Tibial nerve (tissue), 4 donors: ENCODE measurements around the gene TPK1. TPM values are rescaled to one million over a fixed set of nuclear protein-coding genes. Genes with fewer than 3 reads are reported as not detected.

Experiments
- DNase-seq, 2 donors: peaks; one replicate each; pipeline ENCODE4 v3.0.0-alpha.2; 2019; ENCODE audit warnings: low spot score in 2 of 2
- H3K27ac ChIP-seq, 4 donors: fragments of 200-600 bp; sonication (generic) in 3 of 4; one replicate each; pipeline ENCODE4 v1.5.1; 2017 to 2019; ENCODE audit warnings: mild to moderate bottlenecking in 1 of 4
- H3K27me3 ChIP-seq, 2 donors: fragments of 200-600 bp; sonication (generic) in 1 of 2; one replicate each; pipeline versions ENCODE4 v1.5.1 to v1.6.0; 2017 to 2019
- H3K36me3 ChIP-seq, 3 donors: fragments of 200-600 bp; sonication (generic); one replicate each; pipeline ENCODE4 v1.5.1; 2018 to 2019
- H3K4me1 ChIP-seq, 4 donors: fragments of 200-600 bp; sonication (generic) in 3 of 4; one replicate each; pipeline ENCODE4 v1.5.1; 2017 to 2019
- H3K4me3 ChIP-seq, 4 donors: fragments of 200-600 bp; sonication (generic) in 3 of 4; one replicate each; pipeline ENCODE4 v1.5.1; 2017 to 2019; ENCODE audit warnings: mild to moderate bottlenecking in 1 of 4, moderate library complexity in 1 of 4
- H3K9me3 ChIP-seq, 4 donors: fragments of 200-600 bp; sonication (generic) in 3 of 4; one replicate each; pipeline ENCODE4 v1.5.1; 2017 to 2019
- EP300 ChIP-seq, 2 donors: sonication (generic); formaldehyde crosslinking; IDR thresholded peaks; one replicate each; pipeline ENCODE4 v1.6.1; 2017; ENCODE audit warnings: antibody characterized with exemption in 2 of 2, mild to moderate bottlenecking in 1 of 2
- POLR2A ChIP-seq, 2 donors: fragments of 450-650 bp; IDR thresholded peaks; one replicate each; pipeline ENCODE4 v1.6.1; 2017; ENCODE audit warnings: antibody characterized with exemption in 2 of 2, mild to moderate bottlenecking in 2 of 2, moderate library complexity in 2 of 2
- WGBS, 2 donors: methylation state at CpG; one replicate each; pipeline ENCODE4 v1.1.5; 2018; 5-methylcytosine and 5-hydroxymethylcytosine counted together
- total RNA-seq, 4 donors: library from RNA; depleted of rRNA; stranded (reverse); fragments of >200 nt; gene quantifications; one replicate each; pipeline ENCODE4 v1.1.0, GENCODE V29; 2016
- TF ChIP-seq, protein P1 (sequence below), 5 experiments: fragments of 200-600 bp in 3 of 5; fragments of 450-650 bp in 2 of 5; sonication (generic) in 3 of 5; IDR thresholded peaks; one replicate each; pipeline ENCODE4 v1.5.1; 2016 to 2019; ENCODE audit warnings: antibody characterized with exemption in 5 of 5, mild to moderate bottlenecking in 3 of 5, moderate library complexity in 2 of 5

Gene TPK1
- total RNA-seq, 4 donors from 2014 or later: 4.5 to 18.8 (median 8.3) TPM

DNA sequence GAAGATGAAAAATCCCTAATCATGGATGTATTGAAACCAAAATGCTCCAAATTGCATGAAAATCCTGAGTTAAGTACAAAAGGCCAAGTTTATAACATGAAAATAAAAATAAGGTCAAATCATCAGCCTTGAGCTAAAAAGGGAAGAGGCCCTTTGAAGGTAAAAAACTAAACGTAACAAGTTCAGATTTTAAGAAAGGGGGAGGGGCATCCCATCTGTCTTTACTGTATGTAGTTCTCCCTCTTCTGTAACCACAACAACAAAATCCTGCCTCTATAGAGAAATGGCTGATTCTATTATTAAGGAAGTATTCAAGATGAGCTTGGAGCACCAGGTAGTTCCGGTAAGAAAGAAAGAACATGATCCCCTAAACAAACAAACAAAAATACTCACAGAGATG, 64.7 kb downstream of the TPK1 start:
- H3K4me1 ChIP-seq: no peaks in the 10 kb centered on the region
- no peak for TF ChIP-seq EP300 (IDR thresholded peaks at IDR 0.05)
- TF ChIP-seq POLR2A (IDR thresholded peaks at IDR 0.05): no peak
- TF ChIP-seq, protein P1, sequence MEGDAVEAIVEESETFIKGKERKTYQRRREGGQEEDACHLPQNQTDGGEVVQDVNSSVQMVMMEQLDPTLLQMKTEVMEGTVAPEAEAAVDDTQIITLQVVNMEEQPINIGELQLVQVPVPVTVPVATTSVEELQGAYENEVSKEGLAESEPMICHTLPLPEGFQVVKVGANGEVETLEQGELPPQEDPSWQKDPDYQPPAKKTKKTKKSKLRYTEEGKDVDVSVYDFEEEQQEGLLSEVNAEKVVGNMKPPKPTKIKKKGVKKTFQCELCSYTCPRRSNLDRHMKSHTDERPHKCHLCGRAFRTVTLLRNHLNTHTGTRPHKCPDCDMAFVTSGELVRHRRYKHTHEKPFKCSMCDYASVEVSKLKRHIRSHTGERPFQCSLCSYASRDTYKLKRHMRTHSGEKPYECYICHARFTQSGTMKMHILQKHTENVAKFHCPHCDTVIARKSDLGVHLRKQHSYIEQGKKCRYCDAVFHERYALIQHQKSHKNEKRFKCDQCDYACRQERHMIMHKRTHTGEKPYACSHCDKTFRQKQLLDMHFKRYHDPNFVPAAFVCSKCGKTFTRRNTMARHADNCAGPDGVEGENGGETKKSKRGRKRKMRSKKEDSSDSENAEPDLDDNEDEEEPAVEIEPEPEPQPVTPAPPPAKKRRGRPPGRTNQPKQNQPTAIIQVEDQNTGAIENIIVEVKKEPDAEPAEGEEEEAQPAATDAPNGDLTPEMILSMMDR (IDR thresholded peaks at IDR 0.05): no peak
- H3K27ac ChIP-seq: no peak overlapping the region
- no peaks in the 10 kb centered on the region for H3K36me3 ChIP-seq
- 49 to 61% methylated on average over 2 of the region's 2 CpGs for WGBS, 2 donors
- H3K27me3 ChIP-seq: no peaks in the 10 kb centered on the region
- no peak for DNase-seq
- no peak overlapping the region for H3K4me3 ChIP-seq
- H3K9me3 ChIP-seq: no peaks in the 10 kb centered on the region

DNA sequence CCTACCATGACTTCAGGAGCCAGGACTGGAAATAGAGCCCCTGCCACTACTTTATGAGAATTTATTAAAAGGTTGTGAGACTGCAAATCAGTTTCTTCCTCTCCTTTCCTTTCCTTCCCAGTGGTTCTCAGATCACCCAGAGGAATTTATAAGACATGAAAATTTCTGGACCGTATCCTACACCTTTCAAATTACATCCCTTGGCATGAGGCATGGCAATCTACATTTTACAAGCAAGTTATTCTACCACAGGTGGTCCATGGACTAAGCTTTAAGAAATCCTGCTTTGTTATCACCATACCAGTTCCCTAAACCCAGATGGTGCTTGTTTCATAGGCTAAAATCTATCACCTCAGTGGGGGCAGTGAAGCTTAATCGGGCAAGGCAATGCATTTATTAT, 66.5 kb downstream of the TPK1 start:
- DNase-seq: no peak
- no peaks in the 10 kb centered on the region for H3K9me3 ChIP-seq
- TF ChIP-seq EP300 (IDR thresholded peaks at IDR 0.05): no peak
- WGBS, 2 donors: 83 to 94% methylated on average over 2 of the region's 2 CpGs
- no peaks in the 10 kb centered on the region for H3K36me3 ChIP-seq
- H3K27me3 ChIP-seq: no peaks in the 10 kb centered on the region
- H3K4me3 ChIP-seq: no peak overlapping the region
- H3K4me1 ChIP-seq: no peaks in the 10 kb centered on the region
- no peak overlapping the region for H3K27ac ChIP-seq

DNA sequence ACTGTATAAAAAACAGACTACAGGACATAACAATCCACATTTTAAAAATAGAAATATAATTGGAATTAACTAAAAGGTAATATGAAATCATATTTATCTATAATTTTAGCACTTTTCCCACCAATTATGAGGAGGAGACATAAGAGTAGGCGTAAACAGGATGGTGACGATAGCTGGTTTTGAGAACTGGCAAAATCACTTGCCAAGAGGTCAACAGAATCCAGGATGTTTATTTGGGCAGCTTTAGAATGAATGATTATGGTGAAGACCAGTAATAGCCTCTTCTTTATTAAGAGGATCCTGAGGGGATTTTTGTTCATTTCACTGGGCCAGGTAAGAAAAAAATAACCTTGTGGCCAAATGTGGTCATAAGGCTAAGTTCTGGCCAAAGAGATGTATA, 67.2 kb downstream of the TPK1 start:
- Histone ChIP-seq H3K27me3 (no peaks in the 10 kb centered on the region), H3K36me3 (no peaks in the 10 kb centered on the region), H3K27ac (no peak overlapping the region), H3K9me3 (no peaks in the 10 kb centered on the region), H3K4me1 (no peaks in the 10 kb centered on the region), H3K4me3 (no peak overlapping the region)
- 79 to 85% methylated on average over 2 of the region's 2 CpGs for WGBS, 2 donors
- TF ChIP-seq POLR2A (IDR thresholded peaks at IDR 0.05) (no peak), EP300 (IDR thresholded peaks at IDR 0.05) (no peak)
- TF ChIP-seq, protein P1 (IDR thresholded peaks at IDR 0.05): no peak
- DNase-seq: no peak

DNA sequence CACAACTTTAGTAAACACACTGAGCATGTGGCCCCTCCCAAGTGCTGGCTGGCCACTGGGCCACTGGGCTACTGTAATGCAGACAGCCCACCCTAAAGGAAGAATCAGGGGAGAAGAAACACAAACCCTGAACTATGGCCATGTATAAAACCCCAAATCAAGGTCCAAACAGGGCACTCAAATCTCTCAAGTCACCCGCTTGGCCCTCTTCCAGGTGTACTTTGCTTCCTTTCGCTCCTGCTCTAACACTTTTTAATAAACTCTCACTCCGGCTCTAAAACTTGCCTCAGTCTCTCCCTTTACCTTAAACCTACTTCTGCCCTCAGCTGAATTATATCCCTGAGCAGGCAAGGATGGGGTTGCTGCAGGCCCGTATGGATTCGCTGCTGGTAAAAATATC, 72.6 kb downstream of the TPK1 start:
- H3K27ac ChIP-seq: no peak overlapping the region
- H3K36me3 ChIP-seq: peaks cover 0 to 13% (median 0%) of the 10 kb centered on the region in 3 donors
- no peak overlapping the region for H3K4me3 ChIP-seq
- H3K27me3 ChIP-seq: no peaks in the 10 kb centered on the region
- H3K4me1 ChIP-seq: no peaks in the 10 kb centered on the region
- WGBS, 2 donors: 85 to 96% methylated on average over 5 of the region's 5 CpGs
- no peaks in the 10 kb centered on the region for H3K9me3 ChIP-seq
- TF ChIP-seq POLR2A (IDR thresholded peaks at IDR 0.05): no peak
- TF ChIP-seq, protein P1 (IDR thresholded peaks at IDR 0.05): no peak
- DNase-seq: no peak

DNA sequence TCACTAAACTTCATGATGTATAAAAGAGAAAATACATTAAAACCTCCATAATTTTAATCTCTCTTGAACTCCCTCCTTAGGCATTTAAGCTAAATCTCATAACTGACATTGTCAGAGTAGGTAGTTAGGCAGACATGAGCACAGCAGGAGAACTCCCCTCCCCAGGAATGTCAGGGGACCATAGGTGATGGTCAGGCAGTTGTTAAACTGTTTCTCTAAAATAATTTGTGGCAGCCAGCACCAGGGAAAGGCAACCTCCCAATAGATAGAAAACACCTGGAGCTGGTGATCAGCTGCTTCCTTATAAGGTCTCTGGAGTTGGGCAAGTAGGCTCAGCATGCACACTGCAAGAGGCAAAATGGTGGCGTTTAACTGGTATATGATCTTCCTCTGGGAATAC, 73.0 kb downstream of the TPK1 start:
- no peak for DNase-seq
- Histone ChIP-seq H3K9me3 (no peaks in the 10 kb centered on the region), H3K4me3 (no peak overlapping the region), H3K27ac (no peak overlapping the region), H3K27me3 (no peaks in the 10 kb centered on the region), H3K36me3 (peaks cover 0 to 13% (median 0%) of the 10 kb centered on the region in 3 donors), H3K4me1 (no peaks in the 10 kb centered on the region)
- no peak for TF ChIP-seq EP300 (IDR thresholded peaks at IDR 0.05)
- TF ChIP-seq, protein P1 (IDR thresholded peaks at IDR 0.05): no peak
- TF ChIP-seq POLR2A (IDR thresholded peaks at IDR 0.05): no peak
- WGBS, 2 donors: 82 to 85% methylated on average over 1 of the region's 1 CpG

DNA sequence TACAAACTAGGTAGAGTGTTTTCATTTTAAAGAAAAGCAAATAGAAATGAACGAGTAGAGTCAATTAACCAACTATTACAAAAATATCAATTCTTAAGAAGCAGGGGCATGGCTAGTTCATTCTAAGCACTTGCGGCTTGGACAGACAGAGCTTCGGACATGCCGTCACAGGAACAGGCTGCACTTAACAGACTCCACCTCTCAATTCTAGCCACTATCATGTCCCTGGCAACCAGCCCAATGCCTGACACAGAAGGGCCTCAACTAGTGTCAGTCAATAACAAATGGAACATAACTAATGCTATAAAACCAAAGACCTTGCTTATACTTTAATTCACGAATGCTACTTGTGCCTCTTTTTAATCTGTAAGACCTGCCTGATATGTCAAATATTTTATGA, 74.4 kb downstream of the TPK1 start:
- Histone ChIP-seq H3K27me3 (no peaks in the 10 kb centered on the region), H3K27ac (no peak overlapping the region), H3K4me3 (no peak overlapping the region), H3K4me1 (no peaks in the 10 kb centered on the region), H3K9me3 (no peaks in the 10 kb centered on the region), H3K36me3 (peaks cover 0 to 19% (median 0%) of the 10 kb centered on the region in 3 donors)
- 87 to 92% methylated on average over 5 of the region's 5 CpGs for WGBS, 2 donors
- TF ChIP-seq POLR2A (IDR thresholded peaks at IDR 0.05) (no peak), EP300 (IDR thresholded peaks at IDR 0.05) (no peak)
- TF ChIP-seq, protein P1 (IDR thresholded peaks at IDR 0.05): no peak
- DNase-seq: no peak
